Smooth muscle cell (in vitro differentiated cells): ENCODE results near the gene PBXIP1. TPM values are rescaled to one million over a fixed set of nuclear protein-coding genes. Genes with fewer than 3 reads are reported as not detected.

Experiments
- DNase-seq: peaks from one replicate; lab custom pipeline; 2025; ENCODE audit not compliant: unreplicated experiment; lab: John Stamatoyannopoulos, UW
- H2AFZ ChIP-seq: fragments of 200-600 bp; sonication (generic); 2 replicates; pipeline ENCODE4 v1.6.0; 2016; ENCODE audit warnings: antibody characterized with exemption, low read depth, mild to moderate bottlenecking
- H3F3A ChIP-seq: fragments of 200-600 bp; sonication (generic); 2 replicates; pipeline ENCODE4 v1.6.0; 2017; ENCODE audit warnings: antibody characterized with exemption, low read depth
- H3K27ac ChIP-seq: fragments of 200-600 bp; sonication (generic); 2 replicates; pipeline ENCODE4 v1.5.1; 2016; ENCODE audit warnings: low read depth, mild to moderate bottlenecking
- H3K27me3 ChIP-seq: fragments of 200-600 bp; sonication (generic); 2 replicates; pipeline ENCODE4 v1.6.1; 2016; ENCODE audit warnings: low read depth, mild to moderate bottlenecking
- H3K36me3 ChIP-seq: fragments of 200-600 bp; sonication (generic); 2 replicates; pipeline ENCODE4 v1.5.1; 2016; ENCODE audit warnings: low read depth
- H3K4me1 ChIP-seq: fragments of 200-600 bp; sonication (generic); 2 replicates; pipeline ENCODE4 v1.5.1; 2016; ENCODE audit warnings: low read depth
- H3K4me2 ChIP-seq: fragments of 200-600 bp; sonication (generic); 2 replicates; pipeline ENCODE4 v1.6.0; 2016; ENCODE audit warnings: mild to moderate bottlenecking
- H3K4me3 ChIP-seq: fragments of 200-600 bp; sonication (generic); 2 replicates; pipeline ENCODE4 v1.5.1; 2016; ENCODE audit warnings: mild to moderate bottlenecking
- H3K79me2 ChIP-seq: fragments of 200-600 bp; sonication (generic); 2 replicates; pipeline ENCODE4 v1.6.0; 2016; ENCODE audit warnings: low read depth, mild to moderate bottlenecking
- H3K9ac ChIP-seq: fragments of 200-600 bp; sonication (generic); 2 replicates; pipeline ENCODE4 v1.6.0; 2016; ENCODE audit warnings: low read depth
- H3K9me3 ChIP-seq: fragments of 200-600 bp; sonication (generic); replicated peaks from 2 replicates; pipeline ENCODE4 v1.5.1; 2016; ENCODE audit warnings: low read depth
- H4K20me1 ChIP-seq: fragments of 200-600 bp; sonication (generic); 2 replicates; pipeline ENCODE4 v1.6.0; 2016; ENCODE audit warnings: low read depth
- WGBS: methylation state at CpG from one replicate; pipeline ENCODE4 v1.1.7; 2016; ENCODE audit warnings: low lambda C conversion rate; 5-methylcytosine and 5-hydroxymethylcytosine counted together
- polyA plus RNA-seq: library from polyadenylated mRNA; unstranded; fragments of >200 nt; fragmentation: Nextera tagmentation; extraction: Ambion mirVana; gene quantifications from 2 replicates; pipeline ENCODE4 v1.2.1, GENCODE V29; 2016
- total RNA-seq: library from RNA; depleted of rRNA; stranded (reverse); fragments of >200 nt; gene quantifications from 2 replicates; pipeline ENCODE4 v1.2.3, GENCODE V29; 2014
- TF ChIP-seq, protein P1 (sequence below): fragments of 200-600 bp; sonication (generic); IDR thresholded peaks from 2 replicates; pipeline ENCODE4 v1.5.1; 2017; ENCODE audit warnings: borderline replicate concordance, mild to moderate bottlenecking, antibody characterized with exemption; ENCODE audit not compliant: insufficient read depth, poor library complexity, severe bottlenecking

The PBXIP1 gene
- total and polyA plus RNA-seq, 2 experiments from 2014 or later: 40.5 to 41.9 TPM

GRCh38 chr1:154973344-154974101 lies 17.6 kb upstream of the PBXIP1 start:
- Histone ChIP-seq H3K27ac (peak overlapping the region; percentile 98), H3K9me3 (no peaks in the 10 kb centered on the region), H3K4me3 (peak overlapping the region; percentile 55), H4K20me1 (peaks cover 12% of the 10 kb centered on the region), H3K27me3 (no peaks in the 10 kb centered on the region), H2AFZ (no peak overlapping the region), H3K9ac (peak overlapping the region; percentile 95), H3K4me1 (peaks cover 53% of the 10 kb centered on the region), H3F3A (peaks cover 33% of the 10 kb centered on the region), H3K36me3 (no peaks in the 10 kb centered on the region), H3K79me2 (peaks cover 49% of the 10 kb centered on the region), H3K4me2 (peak overlapping the region; percentile 94)
- WGBS: 2% methylated on average over 37 of the region's 37 CpGs
- DNase-seq: peak; percentile 87
- TF ChIP-seq, protein P1, sequence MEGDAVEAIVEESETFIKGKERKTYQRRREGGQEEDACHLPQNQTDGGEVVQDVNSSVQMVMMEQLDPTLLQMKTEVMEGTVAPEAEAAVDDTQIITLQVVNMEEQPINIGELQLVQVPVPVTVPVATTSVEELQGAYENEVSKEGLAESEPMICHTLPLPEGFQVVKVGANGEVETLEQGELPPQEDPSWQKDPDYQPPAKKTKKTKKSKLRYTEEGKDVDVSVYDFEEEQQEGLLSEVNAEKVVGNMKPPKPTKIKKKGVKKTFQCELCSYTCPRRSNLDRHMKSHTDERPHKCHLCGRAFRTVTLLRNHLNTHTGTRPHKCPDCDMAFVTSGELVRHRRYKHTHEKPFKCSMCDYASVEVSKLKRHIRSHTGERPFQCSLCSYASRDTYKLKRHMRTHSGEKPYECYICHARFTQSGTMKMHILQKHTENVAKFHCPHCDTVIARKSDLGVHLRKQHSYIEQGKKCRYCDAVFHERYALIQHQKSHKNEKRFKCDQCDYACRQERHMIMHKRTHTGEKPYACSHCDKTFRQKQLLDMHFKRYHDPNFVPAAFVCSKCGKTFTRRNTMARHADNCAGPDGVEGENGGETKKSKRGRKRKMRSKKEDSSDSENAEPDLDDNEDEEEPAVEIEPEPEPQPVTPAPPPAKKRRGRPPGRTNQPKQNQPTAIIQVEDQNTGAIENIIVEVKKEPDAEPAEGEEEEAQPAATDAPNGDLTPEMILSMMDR: peak; percentile 0

DNA sequence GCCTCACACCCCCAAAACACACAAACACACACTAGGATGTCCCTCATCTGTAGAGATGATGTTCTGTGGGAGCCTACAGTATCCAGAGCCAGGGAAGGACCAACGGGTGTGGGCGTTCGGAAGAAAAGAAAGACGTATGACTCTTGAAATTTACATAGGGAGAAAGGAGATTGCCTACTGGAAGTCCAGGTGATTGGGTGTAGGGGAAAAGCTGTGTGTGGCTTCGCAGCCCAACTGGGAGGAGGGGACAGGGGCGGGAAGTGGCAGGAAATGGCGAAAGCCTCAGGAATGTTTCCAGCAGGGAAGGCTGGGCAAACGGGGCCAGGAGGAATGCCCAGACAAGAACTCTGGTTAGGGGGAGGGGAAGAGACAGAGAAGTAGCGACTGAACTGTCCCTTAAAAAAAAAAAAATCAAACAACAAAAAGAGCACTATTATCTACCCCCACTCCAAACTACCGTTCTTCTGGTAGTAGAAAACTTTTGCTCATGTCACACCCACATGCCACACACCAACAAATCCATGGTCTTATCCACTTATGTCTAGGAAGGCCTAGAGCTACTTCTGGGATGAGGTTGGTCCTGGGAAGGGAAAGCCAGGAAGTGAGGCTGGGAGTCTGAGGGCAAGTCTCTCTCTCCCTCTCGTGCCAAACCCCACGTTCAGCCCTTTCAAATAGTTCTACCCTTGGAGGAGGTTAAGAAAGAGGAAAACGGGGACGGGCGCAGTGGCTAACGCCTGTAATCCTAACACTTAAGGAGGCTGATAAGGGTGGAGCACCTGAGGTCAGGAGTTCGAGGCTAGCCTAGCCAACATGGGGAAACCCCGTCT lies 16.8 kb upstream of the PBXIP1 start:
- Histone ChIP-seq H3K27ac (peak overlapping the region; percentile 98), H3K4me3 (peak overlapping the region; percentile 55), H4K20me1 (peaks cover 20% of the 10 kb centered on the region), H3K36me3 (no peaks in the 10 kb centered on the region), H3K4me1 (peaks cover 54% of the 10 kb centered on the region), H3K4me2 (peak overlapping the region; percentile 94), H3F3A (peaks cover 33% of the 10 kb centered on the region), H3K27me3 (no peaks in the 10 kb centered on the region), H3K9ac (peak overlapping the region; percentile 95), H3K9me3 (no peaks in the 10 kb centered on the region), H3K79me2 (peaks cover 49% of the 10 kb centered on the region), H2AFZ (no peak overlapping the region)
- TF ChIP-seq, protein P1: no peak
- WGBS: 2% methylated on average over 16 of the region's 18 CpGs
- peak; percentile 39 for DNase-seq

- Histone ChIP-seq H3K4me1 (peaks cover 54% of the 10 kb centered on the region), H3K4me3 (peak overlapping the region; percentile 55), H3K27me3 (no peaks in the 10 kb centered on the region), H3K9me3 (no peaks in the 10 kb centered on the region), H2AFZ (no peak overlapping the region), H3K79me2 (peaks cover 49% of the 10 kb centered on the region), H4K20me1 (peaks cover 25% of the 10 kb centered on the region), H3K4me2 (peak overlapping the region; percentile 94), H3K27ac (peak overlapping the region; percentile 98), H3F3A (peaks cover 38% of the 10 kb centered on the region), H3K9ac (peak overlapping the region; percentile 95), H3K36me3 (no peaks in the 10 kb centered on the region)
- TF ChIP-seq, protein P1: no peak
- no peak for DNase-seq
- WGBS: 7% methylated on average over 3 of the region's 3 CpGs
These were observed 16.3 kb upstream of the PBXIP1 start for GRCh38 chr1:154972213-154972516.
